ENCODE results near the gene CTNNBL1. TPM values are rescaled to one million over a fixed set of nuclear protein-coding genes. Genes with fewer than 3 reads are reported as not detected.

The CTNNBL1 gene
- total RNA-seq, 1 donor from 2014 or later = 58.0 TPM

GRCh38 chr20:37649676-37650370, 44.0 kb upstream of the CTNNBL1 start:
- H3K4me3 Mint-ChIP-seq (ENCODE audit: unreplicated experiment) = no peak overlapping the region
- peaks cover 1% of the 10 kb centered on the region for H3K9me3 Mint-ChIP-seq (ENCODE audit: unreplicated experiment)
- no peak overlapping the region for H3K27ac Mint-ChIP-seq (ENCODE audit: unreplicated experiment)
- DNase-seq = no peak
- peaks cover 5% of the 10 kb centered on the region for H3K36me3 Mint-ChIP-seq (ENCODE audit: unreplicated experiment)
- H3K27me3 Mint-ChIP-seq (ENCODE audit: unreplicated experiment) = peaks cover 8% of the 10 kb centered on the region
- no peak for TF ChIP-seq CTCF (IDR thresholded peaks at IDR 0.05; ENCODE audit: partially characterized antibody, unreplicated experiment)
- H3K4me1 Mint-ChIP-seq (ENCODE audit: low read depth, unreplicated experiment) = no peaks in the 10 kb centered on the region

DNA sequence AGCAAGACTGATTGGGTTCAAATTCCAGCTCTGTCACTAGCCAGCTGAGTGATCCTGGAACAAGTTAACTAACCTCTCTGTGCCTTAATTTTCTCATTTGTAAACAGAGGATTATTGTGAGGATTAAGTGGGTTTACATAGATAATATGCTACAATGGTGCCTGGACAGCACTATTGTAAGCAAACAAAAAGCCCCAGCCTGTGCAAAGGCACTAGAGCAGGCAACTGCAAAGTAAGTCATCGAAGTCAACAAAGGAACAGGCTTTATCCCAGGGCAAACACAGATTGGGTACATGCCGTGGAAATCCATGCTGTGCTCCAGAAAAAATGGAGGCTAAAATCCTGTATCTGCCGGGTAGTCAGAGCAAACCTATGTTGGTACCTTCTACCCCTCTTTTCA, 43.2 kb upstream of the CTNNBL1 start:
- peaks cover 13% of the 10 kb centered on the region for H3K36me3 Mint-ChIP-seq (ENCODE audit: unreplicated experiment)
- H3K4me1 Mint-ChIP-seq (ENCODE audit: low read depth, unreplicated experiment) = no peaks in the 10 kb centered on the region
- TF ChIP-seq CTCF (IDR thresholded peaks at IDR 0.05; ENCODE audit: partially characterized antibody, unreplicated experiment) = no peak
- peaks cover 8% of the 10 kb centered on the region for H3K27me3 Mint-ChIP-seq (ENCODE audit: unreplicated experiment)
- DNase-seq = no peak
- H3K4me3 Mint-ChIP-seq (ENCODE audit: unreplicated experiment) = no peak overlapping the region
- no peak overlapping the region for H3K27ac Mint-ChIP-seq (ENCODE audit: unreplicated experiment)
- peaks cover 1% of the 10 kb centered on the region for H3K9me3 Mint-ChIP-seq (ENCODE audit: unreplicated experiment)

GRCh38 chr20:37651932-37652331, 41.9 kb upstream of the CTNNBL1 start:
- no peaks in the 10 kb centered on the region for H3K4me1 Mint-ChIP-seq (ENCODE audit: low read depth, unreplicated experiment)
- H3K9me3 Mint-ChIP-seq (ENCODE audit: unreplicated experiment) = peaks cover 1% of the 10 kb centered on the region
- H3K27ac Mint-ChIP-seq (ENCODE audit: unreplicated experiment) = no peak overlapping the region
- DNase-seq = peak; percentile 22
- no peak overlapping the region for H3K4me3 Mint-ChIP-seq (ENCODE audit: unreplicated experiment)
- peaks cover 8% of the 10 kb centered on the region for H3K27me3 Mint-ChIP-seq (ENCODE audit: unreplicated experiment)
- peaks cover 14% of the 10 kb centered on the region for H3K36me3 Mint-ChIP-seq (ENCODE audit: unreplicated experiment)
- peak; percentile 39 for TF ChIP-seq CTCF (IDR thresholded peaks at IDR 0.05; ENCODE audit: partially characterized antibody, unreplicated experiment)

- Mint-ChIP-seq H3K4me1 (ENCODE audit: low read depth, unreplicated experiment) (peaks cover 7% of the 10 kb centered on the region), H3K27ac (ENCODE audit: unreplicated experiment) (no peak overlapping the region), H3K4me3 (ENCODE audit: unreplicated experiment) (no peak overlapping the region), H3K9me3 (ENCODE audit: unreplicated experiment) (peaks cover 1% of the 10 kb centered on the region), H3K27me3 (ENCODE audit: unreplicated experiment) (peaks cover 8% of the 10 kb centered on the region), H3K36me3 (ENCODE audit: unreplicated experiment) (peaks cover 14% of the 10 kb centered on the region)
- DNase-seq = no peak
- TF ChIP-seq CTCF (IDR thresholded peaks at IDR 0.05; ENCODE audit: partially characterized antibody, unreplicated experiment) = no peak
Observed at GRCh38 chr20:37656945-37657344, 36.9 kb upstream of the CTNNBL1 start.

- H3K4me3 Mint-ChIP-seq (ENCODE audit: unreplicated experiment) = no peak overlapping the region
- no peak for TF ChIP-seq CTCF (IDR thresholded peaks at IDR 0.05; ENCODE audit: partially characterized antibody, unreplicated experiment)
- peak overlapping the region; percentile 59 for H3K27ac Mint-ChIP-seq (ENCODE audit: unreplicated experiment)
- peaks cover 1% of the 10 kb centered on the region for H3K9me3 Mint-ChIP-seq (ENCODE audit: unreplicated experiment)
- peaks cover 10% of the 10 kb centered on the region for H3K4me1 Mint-ChIP-seq (ENCODE audit: low read depth, unreplicated experiment)
- H3K27me3 Mint-ChIP-seq (ENCODE audit: unreplicated experiment) = no peaks in the 10 kb centered on the region
- no peak for DNase-seq
- H3K36me3 Mint-ChIP-seq (ENCODE audit: unreplicated experiment) = peaks cover 14% of the 10 kb centered on the region
Observed at GRCh38 chr20:37657924-37658804, 35.7 kb upstream of the CTNNBL1 start.

Measured in glutamatergic neuron (in vitro differentiated cells).